ENCODE measurements around the gene KRTAP5-2. TPM values are rescaled to one million over a fixed set of nuclear protein-coding genes. Genes with fewer than 3 reads are reported as not detected.
"Not testable (repeated sequence)": the region's sequence is repeated elsewhere in the genome, so short reads cannot be mapped to it uniquely, and the experiment has no call there.

KRTAP5-2 gene
- total RNA-seq, 2 donors from 2014 or later, result not detected

DNA sequence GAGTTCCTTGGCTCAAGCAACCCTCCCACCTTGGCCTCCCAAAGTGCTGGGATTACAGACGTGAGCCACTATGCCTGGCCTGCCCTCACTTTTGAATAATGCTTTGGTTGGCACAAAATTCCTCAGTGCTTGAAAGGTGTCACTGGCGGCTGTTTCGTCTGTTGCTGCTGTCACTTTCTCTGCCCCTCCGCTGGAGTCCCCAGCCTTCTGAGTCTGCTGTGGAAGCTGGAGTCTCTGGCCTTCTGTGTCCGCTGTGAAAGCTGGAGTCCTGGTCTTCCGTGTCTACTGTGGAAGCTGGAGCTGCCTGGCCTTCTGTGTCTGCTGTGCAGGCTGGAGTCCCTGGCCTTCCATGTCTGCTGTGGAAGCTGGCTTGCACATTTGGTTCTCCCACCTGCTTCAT is 8.1 kb downstream of the KRTAP5-2 start:
- no peak for DNase-seq
- TF ChIP-seq, protein P1, sequence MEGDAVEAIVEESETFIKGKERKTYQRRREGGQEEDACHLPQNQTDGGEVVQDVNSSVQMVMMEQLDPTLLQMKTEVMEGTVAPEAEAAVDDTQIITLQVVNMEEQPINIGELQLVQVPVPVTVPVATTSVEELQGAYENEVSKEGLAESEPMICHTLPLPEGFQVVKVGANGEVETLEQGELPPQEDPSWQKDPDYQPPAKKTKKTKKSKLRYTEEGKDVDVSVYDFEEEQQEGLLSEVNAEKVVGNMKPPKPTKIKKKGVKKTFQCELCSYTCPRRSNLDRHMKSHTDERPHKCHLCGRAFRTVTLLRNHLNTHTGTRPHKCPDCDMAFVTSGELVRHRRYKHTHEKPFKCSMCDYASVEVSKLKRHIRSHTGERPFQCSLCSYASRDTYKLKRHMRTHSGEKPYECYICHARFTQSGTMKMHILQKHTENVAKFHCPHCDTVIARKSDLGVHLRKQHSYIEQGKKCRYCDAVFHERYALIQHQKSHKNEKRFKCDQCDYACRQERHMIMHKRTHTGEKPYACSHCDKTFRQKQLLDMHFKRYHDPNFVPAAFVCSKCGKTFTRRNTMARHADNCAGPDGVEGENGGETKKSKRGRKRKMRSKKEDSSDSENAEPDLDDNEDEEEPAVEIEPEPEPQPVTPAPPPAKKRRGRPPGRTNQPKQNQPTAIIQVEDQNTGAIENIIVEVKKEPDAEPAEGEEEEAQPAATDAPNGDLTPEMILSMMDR (IDR thresholded peaks at IDR 0.05), result no peak
- TF ChIP-seq POLR2A (IDR thresholded peaks at IDR 0.05), result no peak
- intact Hi-C loops (cut with DNase I), result no loop called here

DNA sequence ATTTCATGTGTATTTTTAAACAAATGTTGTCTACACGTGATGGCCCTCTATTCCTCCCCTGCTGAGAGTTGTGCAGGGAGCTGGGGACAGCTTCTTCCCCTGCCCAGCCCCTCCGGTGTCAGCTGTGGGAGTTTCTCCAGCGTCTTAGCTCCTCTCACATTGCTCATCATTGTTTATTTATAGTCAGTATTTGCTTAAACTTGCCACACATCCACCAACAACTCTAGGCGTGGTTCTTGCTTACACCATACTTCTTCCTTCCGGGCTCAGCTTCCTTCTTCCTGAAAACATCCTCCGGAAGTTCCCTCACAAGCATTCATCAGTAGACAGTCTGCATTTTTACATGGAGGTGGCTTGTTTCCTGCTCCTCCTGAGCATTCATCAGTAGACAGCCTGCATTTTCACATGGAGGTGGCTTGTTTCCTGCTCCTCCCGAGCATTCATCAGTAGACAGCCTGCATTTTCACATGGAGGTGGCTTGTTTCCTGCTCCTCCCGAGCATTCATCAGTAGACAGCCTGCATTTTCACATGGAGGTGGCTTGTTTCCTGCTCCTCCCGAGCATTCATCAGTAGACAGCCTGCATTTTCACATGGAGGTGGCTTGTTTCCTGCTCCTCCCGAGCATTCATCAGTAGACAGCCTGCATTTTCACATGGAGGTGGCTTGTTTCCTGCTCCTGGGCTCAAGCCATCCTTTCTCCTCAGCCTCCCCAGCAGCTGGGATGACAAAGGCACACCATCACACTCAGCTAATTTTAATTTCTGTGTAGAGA is 8.7 kb downstream of the KRTAP5-2 start:
- intact Hi-C loops (cut with DNase I); H3K27me3 ChIP-seq; H3K4me3 ChIP-seq; H3K9me3 ChIP-seq; ATAC-seq; H3K36me3 ChIP-seq (replicated peaks in 1 of 2; ENCODE audit: insufficient read depth in 1 of 2, low read depth in 2 of 2); H3K4me1 ChIP-seq; H3K27ac ChIP-seq: not testable (repeated sequence)
- peak in 1 of 4 donors; percentile 4 for DNase-seq
- 49 to 59% methylated on average over 7 of the region's 10 CpGs for WGBS, 2 donors

More for the DNA sequence above, 8.1 kb downstream of the KRTAP5-2 start:
- no peaks in the 10 kb centered on the region for H3K4me1 ChIP-seq
- H3K27ac ChIP-seq, result no peak overlapping the region
- ATAC-seq, result no peak
- no peaks in the 10 kb centered on the region for H3K36me3 ChIP-seq (replicated peaks in 1 of 2; ENCODE audit: insufficient read depth in 1 of 2, low read depth in 2 of 2)
- 93 to 95% methylated on average over 6 of the region's 6 CpGs for WGBS, 2 donors
- no peaks in the 10 kb centered on the region for H3K27me3 ChIP-seq
- no peak overlapping the region for H3K4me3 ChIP-seq
- no peaks in the 10 kb centered on the region for H3K9me3 ChIP-seq

GRCh38 chr11:1586699-1587098 is 11.4 kb downstream of the KRTAP5-2 start:
- intact Hi-C loops (cut with DNase I), result no loop called here
- no peak overlapping the region for H3K27ac ChIP-seq
- no peak for TF ChIP-seq POLR2A (IDR thresholded peaks at IDR 0.05)
- TF ChIP-seq, protein P1 (IDR thresholded peaks at IDR 0.05), result no peak
- no peaks in the 10 kb centered on the region for H3K9me3 ChIP-seq
- H3K4me1 ChIP-seq, result no peaks in the 10 kb centered on the region
- WGBS, 2 donors, result 77 to 78% methylated on average over 2 of the region's 2 CpGs
- H3K36me3 ChIP-seq (replicated peaks in 1 of 2; ENCODE audit: insufficient read depth in 1 of 2, low read depth in 2 of 2), result no peaks in the 10 kb centered on the region
- ATAC-seq (no peak), DNase-seq (no peak)
- H3K27me3 ChIP-seq, result no peaks in the 10 kb centered on the region
- no peak overlapping the region for H3K4me3 ChIP-seq

GRCh38 chr11:1584661-1585370 is 13.3 kb downstream of the KRTAP5-2 start, which contains the start of gene KRTAP5-1:
KRTAP5-1 (minus strand) TSS chr11:1585283; CDS start chr11:1585249, 34 bp downstream.
- intact Hi-C loops (cut with DNase I); H3K4me3 ChIP-seq; H3K9me3 ChIP-seq; H3K27ac ChIP-seq; ATAC-seq; H3K4me1 ChIP-seq; H3K36me3 ChIP-seq (replicated peaks in 1 of 2; ENCODE audit: insufficient read depth in 1 of 2, low read depth in 2 of 2); DNase-seq; H3K27me3 ChIP-seq: not testable (repeated sequence)
- WGBS, 2 donors, result 66% methylated on average over 5 of the region's 9 CpGs; no CpG with 5 or more reads in 1 of the 2 donors

DNA sequence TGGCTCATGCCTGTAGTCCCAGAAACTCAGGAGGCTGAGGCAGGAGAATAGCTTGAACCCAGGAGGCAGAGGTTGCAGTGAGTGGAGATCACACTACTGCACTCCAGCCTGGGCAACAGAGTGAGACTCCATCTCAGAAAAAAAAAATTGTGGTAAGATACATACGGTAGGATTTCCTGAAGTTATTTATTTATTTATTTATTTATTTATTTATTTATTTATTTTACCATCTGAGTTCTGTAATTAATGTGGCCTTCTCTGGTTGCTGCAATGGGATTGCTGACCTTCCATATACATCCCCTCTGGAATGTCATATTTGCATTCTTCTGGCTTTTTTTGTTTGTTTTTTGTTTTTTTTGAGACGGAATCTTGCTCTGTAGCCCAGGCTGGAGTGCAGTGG is 15.2 kb downstream of the KRTAP5-2 start:
- H3K27me3 ChIP-seq; H3K27ac ChIP-seq; H3K9me3 ChIP-seq; H3K36me3 ChIP-seq (replicated peaks in 1 of 2; ENCODE audit: insufficient read depth in 1 of 2, low read depth in 2 of 2); intact Hi-C loops (cut with DNase I); ATAC-seq; H3K4me1 ChIP-seq; H3K4me3 ChIP-seq; DNase-seq: not testable (repeated sequence)
- 70 to 80% methylated on average over 2 of the region's 2 CpGs for WGBS, 2 donors

GRCh38 chr11:1581976-1582375 is 16.1 kb downstream of the KRTAP5-2 start:
- TF ChIP-seq, protein P1 (IDR thresholded peaks at IDR 0.05), result no peak
- no peak for TF ChIP-seq POLR2A (IDR thresholded peaks at IDR 0.05)

More at GRCh38 chr11:1581976-1582375, 16.1 kb downstream of the KRTAP5-2 start:
- no peaks in the 10 kb centered on the region for H3K4me1 ChIP-seq
- H3K4me3 ChIP-seq, result no peak overlapping the region
- H3K27ac ChIP-seq, result no peak overlapping the region
- no peak for ATAC-seq
- 79 to 90% methylated on average over 7 to 9 of the region's 9 CpGs for WGBS, 2 donors
- H3K36me3 ChIP-seq (replicated peaks in 1 of 2; ENCODE audit: insufficient read depth in 1 of 2, low read depth in 2 of 2), result no peaks in the 10 kb centered on the region
- no peaks in the 10 kb centered on the region for H3K27me3 ChIP-seq
- DNase-seq, result no peak
- intact Hi-C loops (cut with DNase I), result no loop called here
- H3K9me3 ChIP-seq, result no peaks in the 10 kb centered on the region
